Sigmoid colon (tissue), 7 donors: ENCODE results near the gene GAS2L1. TPM values are rescaled to one million over a fixed set of nuclear protein-coding genes. Genes with fewer than 3 reads are reported as not detected.

ENCODE experiments used
- DNase-seq: peaks from one replicate; pipeline ENCODE4 v3.0.0-alpha.2; 2019
- H3K27ac ChIP-seq, 4 donors: fragments of 200-600 bp; sonication (generic); one replicate each; pipeline ENCODE4 v1.5.1; 2016 to 2019; ENCODE audit warnings: mild to moderate bottlenecking in 1 of 4
- H3K27me3 ChIP-seq, 3 donors: fragments of 200-600 bp; sonication (generic); one replicate each; pipeline ENCODE4 v1.5.1; 2019; ENCODE audit warnings: mild to moderate bottlenecking in 1 of 3
- H3K36me3 ChIP-seq, 4 donors: fragments of 200-600 bp; sonication (generic); one replicate each; pipeline ENCODE4 v1.5.1; 2016 to 2019
- H3K4me1 ChIP-seq, 4 donors: fragments of 200-600 bp; sonication (generic); one replicate each; pipeline ENCODE4 v1.5.1; 2017 to 2019
- H3K4me3 ChIP-seq, 4 donors: fragments of 200-600 bp; sonication (generic); one replicate each; pipeline ENCODE4 v1.5.1; 2017 to 2019; ENCODE audit warnings: mild to moderate bottlenecking in 2 of 4, moderate library complexity in 1 of 4
- H3K9me3 ChIP-seq, 4 donors: fragments of 200-600 bp in 3 of 4; sonication (generic) in 3 of 4; one replicate each; pipeline versions ENCODE4 v1.5.1 to v1.6.1; 2013 to 2019
- CTCF ChIP-seq, 4 experiments: fragments of 450-650 bp in 3 of 4; fragments of 200-600 bp in 1 of 4; IDR thresholded peaks; one replicate each; pipeline ENCODE4 v1.5.1; 2016 to 2019; ENCODE audit warnings: antibody characterized with exemption in 4 of 4, mild to moderate bottlenecking in 3 of 4, moderate library complexity in 2 of 4
- EP300 ChIP-seq, 4 donors: sonication (generic); formaldehyde crosslinking; IDR thresholded peaks; one replicate each; pipeline ENCODE4 v1.6.1; 2017; ENCODE audit warnings: antibody characterized with exemption in 4 of 4
- POLR2A ChIP-seq, 2 donors: fragments of 450-650 bp; IDR thresholded peaks; one replicate each; pipeline ENCODE4 v1.6.1; 2016; ENCODE audit warnings: antibody characterized with exemption in 2 of 2, mild to moderate bottlenecking in 2 of 2, moderate library complexity in 2 of 2
- POLR2AphosphoS5 ChIP-seq, 4 donors: sonication (generic); formaldehyde crosslinking; IDR thresholded peaks; one replicate each; pipeline ENCODE4 v1.6.1; 2017; ENCODE audit warnings: antibody characterized with exemption in 4 of 4
- WGBS, 2 donors: extraction: QIAGEN DNeasy Blood & Tissue Kit; methylation state at CpG; one replicate each; pipeline ENCODE4 v1.1.7; 2013; 5-methylcytosine and 5-hydroxymethylcytosine counted together
- intact Hi-C: fragments of 100-400 bp; cut with DNase I; formaldehyde crosslinking; loops from one replicate; pipeline ENCODE4 v1.15.1; 2023
- polyA plus RNA-seq, 3 donors: library from polyadenylated mRNA; stranded (reverse); fragments of 200-250 nt; gene quantifications; one replicate each; pipeline ENCODE4 v1.2.3, GENCODE V29; 2013
- total RNA-seq, 4 donors: library from RNA; depleted of rRNA; stranded (reverse); fragments of >200 nt; gene quantifications; one replicate each; pipeline ENCODE4 v1.1.0, GENCODE V29; 2016
- donor health status: healthy with polysubstance abuse.
- donor health status: Bipolar disorder and iron deficiency.
- donor health status: healthy.

The GAS2L1 gene
- total and polyA plus RNA-seq, 7 donors: 12.0 to 27.5 (median 22.1) TPM

- WGBS, 2 donors: 93 to 94% methylated on average over 13 of the region's 13 CpGs
- Histone ChIP-seq H3K9me3 (no peaks in the 10 kb centered on the region), H3K4me1 (no peaks in the 10 kb centered on the region), H3K36me3 (peaks cover 0 to 32% (median 5%) of the 10 kb centered on the region in 4 donors), H3K27me3 (no peaks in the 10 kb centered on the region), H3K4me3 (no peak overlapping the region), H3K27ac (no peak overlapping the region)
- intact Hi-C loops: no loop called here
- TF ChIP-seq CTCF (IDR thresholded peaks at IDR 0.05): no peak
- no peak for TF ChIP-seq POLR2AphosphoS5 (IDR thresholded peaks at IDR 0.05)
- no peak for DNase-seq
Observed at GRCh38 chr22:29260031-29260560, 46.4 kb upstream of the GAS2L1 start.

- TF ChIP-seq POLR2A (IDR thresholded peaks at IDR 0.05) (no peak), EP300 (IDR thresholded peaks at IDR 0.05) (no peak), CTCF (IDR thresholded peaks at IDR 0.05) (no peak), POLR2AphosphoS5 (IDR thresholded peaks at IDR 0.05) (no peak)
- Histone ChIP-seq H3K27me3 (no peaks in the 10 kb centered on the region), H3K4me3 (no peak overlapping the region), H3K27ac (no peak overlapping the region), H3K36me3 (peaks cover 0 to 39% (median 8%) of the 10 kb centered on the region in 4 donors), H3K9me3 (no peaks in the 10 kb centered on the region), H3K4me1 (peaks cover 0 to under 1% (median under 1%) of the 10 kb centered on the region in 4 donors)
- WGBS, 2 donors: 81 to 87% methylated on average over 17 of the region's 17 CpGs
- intact Hi-C loops: no loop called here
- DNase-seq: no peak
Observed at GRCh38 chr22:29260601-29261315, 45.7 kb upstream of the GAS2L1 start.

- WGBS, 2 donors: 87% methylated on average over 14 of the region's 14 CpGs
Observed at GRCh38 chr22:29263791-29264276, 42.6 kb upstream of the GAS2L1 start.

GRCh38 chr22:29265305-29265704 lies 41.1 kb upstream of the GAS2L1 start:
- Histone ChIP-seq H3K4me3 (no peak overlapping the region), H3K36me3 (peaks cover 0 to 31% (median 8%) of the 10 kb centered on the region in 4 donors), H3K9me3 (no peaks in the 10 kb centered on the region), H3K4me1 (peaks cover 0 to 33% (median 25%) of the 10 kb centered on the region in 4 donors), H3K27ac (no peak overlapping the region), H3K27me3 (no peaks in the 10 kb centered on the region)
- intact Hi-C loops: loop anchor here (5.0 kb wide), 1 partner anchor 1157 kb away; no protein-coding TSS in a partner anchor
- TF ChIP-seq EP300 (IDR thresholded peaks at IDR 0.05) (no peak), POLR2A (IDR thresholded peaks at IDR 0.05) (no peak), CTCF (IDR thresholded peaks at IDR 0.05) (no peak), POLR2AphosphoS5 (IDR thresholded peaks at IDR 0.05) (no peak)
- no peak for DNase-seq
- 94% methylated on average over 7 of the region's 7 CpGs for WGBS, 2 donors

More at GRCh38 chr22:29263791-29264276, 42.6 kb upstream of the GAS2L1 start:
- H3K4me1 ChIP-seq: peaks cover 0 to 18% (median 14%) of the 10 kb centered on the region in 4 donors
- no peak for DNase-seq
- H3K27me3 ChIP-seq: no peaks in the 10 kb centered on the region
- H3K27ac ChIP-seq: no peak overlapping the region
- intact Hi-C loops: no loop called here
- no peak for TF ChIP-seq POLR2AphosphoS5 (IDR thresholded peaks at IDR 0.05)
- TF ChIP-seq EP300 (IDR thresholded peaks at IDR 0.05): no peak
- no peak for TF ChIP-seq CTCF (IDR thresholded peaks at IDR 0.05)
- no peaks in the 10 kb centered on the region for H3K9me3 ChIP-seq
- peaks cover 0 to 40% (median 8%) of the 10 kb centered on the region in 4 donors for H3K36me3 ChIP-seq
- no peak overlapping the region for H3K4me3 ChIP-seq
